GM21737 (cell line): ENCODE measurements around the gene ST8SIA3.

Source experiments
- ATAC-seq: cut with Tn5 transposase; IDR thresholded peaks from one replicate; pipeline ENCODE4 v1.9.1; 2021; ENCODE audit warnings: mild to moderate bottlenecking, moderate library complexity; ENCODE audit not compliant: unreplicated experiment

The ST8SIA3 gene, protein sequence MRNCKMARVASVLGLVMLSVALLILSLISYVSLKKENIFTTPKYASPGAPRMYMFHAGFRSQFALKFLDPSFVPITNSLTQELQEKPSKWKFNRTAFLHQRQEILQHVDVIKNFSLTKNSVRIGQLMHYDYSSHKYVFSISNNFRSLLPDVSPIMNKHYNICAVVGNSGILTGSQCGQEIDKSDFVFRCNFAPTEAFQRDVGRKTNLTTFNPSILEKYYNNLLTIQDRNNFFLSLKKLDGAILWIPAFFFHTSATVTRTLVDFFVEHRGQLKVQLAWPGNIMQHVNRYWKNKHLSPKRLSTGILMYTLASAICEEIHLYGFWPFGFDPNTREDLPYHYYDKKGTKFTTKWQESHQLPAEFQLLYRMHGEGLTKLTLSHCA

DNA sequence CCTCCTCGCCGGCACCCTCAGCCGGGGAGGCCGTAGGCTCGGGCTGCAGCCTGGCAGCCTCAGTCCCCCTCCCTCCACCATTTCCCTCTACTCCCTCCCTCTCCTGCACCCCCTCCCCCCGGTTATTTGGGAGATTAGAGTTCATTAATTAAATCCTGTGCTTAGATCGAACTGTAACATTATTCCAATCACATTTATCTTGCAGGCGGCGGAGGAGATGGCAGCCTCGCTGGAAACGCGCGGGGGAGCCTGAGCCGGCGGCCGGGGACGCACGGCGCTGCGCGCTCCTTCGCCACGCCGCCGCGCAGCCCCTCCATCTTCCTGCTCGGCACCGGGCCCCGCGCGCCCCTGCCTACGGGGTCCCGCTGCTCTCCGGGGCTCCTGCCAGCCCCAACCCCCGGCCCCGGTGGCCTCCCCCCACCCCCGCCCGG is at the start of gene ST8SIA3:
Gene ST8SIA3 (plus strand): TSS at position 287 of the 431 bp plus-strand sequence. CDS start 290 bp downstream, outside the sequence.
- ATAC-seq = no peak

DNA sequence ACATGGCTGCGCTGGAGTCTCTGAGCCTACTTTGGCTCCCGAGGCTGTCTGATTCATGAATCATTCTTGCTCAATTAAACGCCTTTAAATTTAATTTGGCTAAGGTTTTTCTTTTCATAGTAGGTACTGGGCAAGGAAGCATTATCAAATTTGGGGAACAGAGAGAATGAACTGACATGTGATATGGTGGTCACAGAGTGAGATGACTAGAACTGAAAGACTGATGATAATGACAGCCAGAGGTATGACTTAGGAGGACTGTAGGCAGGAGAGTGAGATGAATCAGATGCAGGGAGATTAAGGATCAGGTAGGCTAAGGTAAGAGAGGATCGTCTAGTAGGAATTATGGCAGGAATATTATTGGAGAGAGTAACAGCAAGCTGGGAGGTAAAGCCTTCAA is 40.9 kb upstream of the ST8SIA3 start:
- ATAC-seq = no peak

DNA sequence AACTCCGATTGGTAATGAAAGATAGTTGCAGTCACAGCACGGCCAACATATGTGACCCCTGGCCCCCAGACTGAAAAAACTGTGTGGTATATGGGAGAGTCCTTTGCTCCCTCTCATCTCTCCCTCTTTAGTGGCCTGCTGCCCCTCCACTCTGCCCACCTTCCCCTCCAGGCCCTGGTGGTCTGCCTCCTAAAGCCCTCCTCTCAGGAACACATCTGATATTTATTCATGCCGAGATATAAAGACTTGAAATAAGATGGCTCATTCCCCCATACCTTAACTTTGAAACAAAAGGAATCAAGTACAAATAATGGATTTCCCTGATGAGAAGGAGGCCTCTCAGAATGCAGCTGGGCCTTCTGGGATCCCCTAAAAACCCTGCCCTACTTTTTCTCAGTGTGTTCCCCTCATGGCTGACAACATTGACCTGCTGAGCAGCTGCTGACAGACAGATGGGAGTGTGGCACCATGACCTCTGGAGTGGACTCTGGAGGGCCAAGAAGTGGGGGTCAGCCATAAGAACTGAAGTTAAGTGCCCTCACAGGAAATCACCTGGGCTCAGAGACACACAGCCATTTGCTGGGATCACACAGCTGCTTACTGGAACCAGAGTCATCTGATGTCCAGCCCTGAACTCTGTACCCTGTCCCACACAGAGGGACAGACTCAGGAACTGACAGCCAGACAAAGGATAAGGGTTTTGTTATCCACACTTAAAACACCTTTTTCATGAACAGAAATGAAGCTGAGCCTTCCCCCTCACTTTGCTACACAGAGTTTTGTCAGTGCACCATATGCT is 39.8 kb upstream of the ST8SIA3 start:
- ATAC-seq = no peak

DNA sequence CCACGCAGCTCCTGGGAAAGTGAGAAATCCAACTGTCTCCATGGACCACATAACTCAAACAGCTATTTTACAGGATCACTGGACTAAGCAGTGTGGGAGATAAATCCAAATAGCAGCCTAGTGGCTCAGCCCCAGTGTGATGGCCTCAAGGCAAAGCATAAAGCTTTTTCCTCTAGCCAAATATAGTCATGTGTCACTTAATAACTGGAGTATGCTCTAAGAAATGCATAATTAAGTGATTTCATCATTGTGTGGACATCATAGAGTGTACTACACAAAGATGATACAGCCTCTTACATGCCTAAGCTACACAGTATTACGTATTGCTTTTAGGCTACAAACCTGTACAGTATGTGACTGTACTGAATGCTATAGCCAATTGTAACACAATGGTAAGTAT is 31.8 kb upstream of the ST8SIA3 start:
- ATAC-seq = no peak

DNA sequence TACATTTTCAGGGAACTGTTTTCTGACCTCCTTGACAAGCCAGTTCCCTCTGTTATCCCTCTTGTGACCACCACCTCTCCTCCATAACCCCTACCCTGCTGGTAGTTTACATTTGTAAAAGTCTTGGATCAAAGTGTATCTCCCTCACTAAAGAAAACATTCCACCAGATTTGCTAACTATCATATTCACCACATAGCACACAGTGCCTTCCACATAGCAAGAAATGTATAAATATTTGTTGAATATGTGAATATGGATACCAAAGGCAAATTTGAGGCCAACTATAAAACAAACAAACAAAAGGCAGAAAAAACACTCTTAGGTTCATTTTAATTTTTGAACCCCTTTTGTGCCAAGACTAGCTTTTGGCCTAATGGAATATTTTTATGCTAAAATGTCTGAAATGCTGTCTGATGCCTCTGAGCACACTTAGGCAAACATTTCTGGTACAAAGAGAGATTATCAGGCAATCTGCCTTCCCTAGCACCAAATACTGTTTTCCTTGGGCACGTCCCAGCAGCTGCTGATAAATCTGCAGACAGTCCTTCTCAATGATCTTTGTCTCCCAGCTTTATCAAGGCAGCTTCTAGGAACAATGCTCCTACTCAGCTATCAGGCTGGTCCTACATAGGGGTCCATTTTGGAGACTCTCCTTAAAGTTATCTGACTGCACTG is 26.7 kb upstream of the ST8SIA3 start:
- no peak for ATAC-seq

DNA sequence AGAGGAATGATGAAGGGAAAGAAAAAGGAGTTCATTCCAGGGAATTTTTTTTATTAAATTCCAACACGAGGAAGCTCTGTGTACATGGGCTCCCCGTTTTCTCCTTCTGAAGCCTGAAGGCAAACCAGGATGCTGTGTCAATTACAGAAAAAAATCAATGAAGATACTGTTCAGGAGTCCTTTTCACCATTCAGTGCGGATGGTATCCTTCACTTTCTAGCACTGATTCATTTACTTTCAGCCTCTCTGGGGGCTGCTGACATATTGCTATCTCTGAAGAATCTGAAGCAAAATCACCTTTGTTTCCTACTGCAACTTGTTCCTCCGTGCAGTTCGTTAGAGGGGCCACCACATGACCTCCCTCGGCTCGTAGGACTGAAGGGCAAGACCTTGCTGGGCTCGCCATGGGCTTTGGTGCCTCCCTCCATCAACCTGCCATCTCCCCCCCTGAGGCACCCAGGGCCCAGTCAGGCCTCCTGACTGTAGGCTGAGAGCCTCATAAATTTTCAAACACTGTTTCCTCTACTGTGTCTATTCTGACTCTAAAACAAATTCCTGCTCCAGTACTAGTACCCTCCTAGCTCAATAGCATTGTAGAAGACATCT is 25.5 kb upstream of the ST8SIA3 start:
- ATAC-seq = no peak

DNA sequence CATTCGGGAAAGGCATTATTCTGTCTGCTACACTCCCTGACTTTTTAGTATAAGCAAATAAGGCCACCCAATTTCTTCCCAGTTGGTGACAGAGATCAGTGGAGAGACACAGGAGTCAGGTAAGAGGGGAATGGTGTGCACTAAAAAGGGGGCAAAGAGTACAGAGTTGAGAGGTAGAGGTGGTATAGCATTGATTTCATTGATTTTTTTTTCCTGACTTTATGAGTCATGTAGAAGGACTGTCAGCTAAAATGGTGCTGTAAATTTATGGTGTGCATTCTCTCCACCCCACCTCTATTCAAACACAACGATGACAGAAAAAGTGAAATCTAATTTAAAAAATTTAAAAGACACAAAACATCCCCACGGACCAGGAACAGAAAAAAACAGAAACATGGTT is 23.7 kb upstream of the ST8SIA3 start:
- no peak for ATAC-seq

DNA sequence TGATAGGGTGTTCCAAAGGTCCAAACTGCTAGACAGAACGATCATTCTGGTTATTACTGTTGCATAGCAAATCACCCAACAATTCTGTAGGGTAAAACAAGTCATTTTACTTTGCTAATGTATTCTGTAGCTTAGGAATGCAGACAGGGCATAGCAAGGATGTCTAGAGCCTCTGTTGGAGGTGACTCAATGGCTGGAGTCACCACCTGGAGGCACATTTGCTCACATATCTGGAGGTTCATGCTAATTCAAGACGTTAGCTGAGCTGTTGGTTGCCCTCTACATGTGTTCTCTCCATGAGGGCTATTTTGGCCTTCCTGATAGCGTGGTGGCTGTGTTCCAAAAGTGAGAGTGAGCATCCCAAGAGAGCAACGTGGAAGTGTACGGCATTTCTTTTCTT is 22.5 kb upstream of the ST8SIA3 start:
- ATAC-seq = no peak

DNA sequence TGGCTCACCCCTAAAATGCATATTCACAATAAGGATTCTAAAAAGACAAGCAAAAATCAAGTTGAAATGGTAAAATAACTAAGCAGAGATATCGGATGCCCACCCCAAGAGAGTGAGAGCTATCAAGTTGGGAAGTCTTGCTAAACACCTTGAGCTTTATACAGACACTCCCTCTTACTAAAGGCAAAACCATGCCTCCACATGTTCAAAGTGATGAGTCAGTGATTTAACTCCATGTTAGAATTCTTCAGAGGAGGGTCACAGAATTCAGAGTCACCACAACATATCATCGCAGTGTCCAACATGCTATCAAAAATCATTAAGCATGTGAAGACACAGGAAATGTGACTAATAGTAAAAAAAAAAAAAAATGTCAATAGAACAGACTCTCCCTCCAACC is 20.6 kb upstream of the ST8SIA3 start:
- ATAC-seq = no peak

DNA sequence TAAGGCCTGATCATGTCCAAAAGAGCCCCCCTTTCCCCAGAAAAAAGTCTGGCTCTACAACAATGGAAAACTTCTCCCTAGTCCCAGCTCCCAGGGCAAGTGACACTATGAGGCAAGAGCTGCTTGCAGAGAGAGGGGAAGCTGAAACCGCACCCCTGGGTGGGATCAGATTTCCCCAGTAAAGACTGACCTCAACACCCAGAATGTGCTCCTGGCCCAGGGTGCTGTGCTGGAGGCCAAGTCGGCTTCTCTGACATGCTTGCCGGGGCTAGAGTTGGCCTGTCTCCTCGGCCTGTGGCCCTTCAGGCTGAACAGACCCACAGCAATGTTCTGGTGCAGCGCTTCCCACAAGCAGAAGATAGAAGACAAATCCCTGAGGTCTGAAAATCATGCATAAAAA is 18.4 kb upstream of the ST8SIA3 start:
- no peak for ATAC-seq

DNA sequence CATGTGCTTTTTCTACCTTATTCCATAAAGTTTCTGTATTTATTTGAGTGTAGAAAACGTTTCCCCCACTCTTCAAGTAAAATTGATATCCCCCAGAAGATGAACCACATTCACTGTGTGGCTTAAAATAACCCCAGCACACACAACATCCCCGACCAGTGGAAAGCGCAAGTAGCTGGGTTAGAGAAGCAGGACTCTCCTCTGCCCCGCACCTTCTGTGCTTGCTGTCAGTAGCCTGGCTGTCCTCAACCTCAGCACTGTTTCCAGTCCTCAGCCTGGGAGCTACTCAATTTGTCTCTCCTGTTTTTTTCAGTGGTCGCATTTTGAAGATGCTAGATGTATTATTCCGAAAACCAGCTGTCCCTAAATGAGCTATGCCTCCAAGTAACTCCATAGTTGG is 18.0 kb upstream of the ST8SIA3 start:
- no peak for ATAC-seq

DNA sequence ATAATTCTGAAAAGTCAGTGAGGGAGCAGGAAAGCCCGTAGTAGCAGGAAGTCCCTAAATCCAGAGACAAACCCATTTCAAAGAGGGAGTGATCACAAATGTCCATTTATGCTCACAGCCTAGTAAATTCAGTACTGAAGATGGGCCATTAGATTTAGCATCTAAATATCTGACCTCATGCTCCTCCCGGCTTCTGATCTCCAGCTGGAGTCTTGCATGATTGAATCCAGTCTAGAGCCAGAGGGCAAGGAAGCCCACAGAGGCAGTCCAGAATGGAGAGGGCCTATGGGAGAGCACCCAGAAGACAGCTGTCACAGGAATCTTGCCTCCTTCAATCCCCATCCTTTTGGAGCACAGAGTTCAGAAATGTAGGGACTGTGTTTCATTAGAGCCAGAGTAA is 16.0 kb upstream of the ST8SIA3 start:
- ATAC-seq = no peak

DNA sequence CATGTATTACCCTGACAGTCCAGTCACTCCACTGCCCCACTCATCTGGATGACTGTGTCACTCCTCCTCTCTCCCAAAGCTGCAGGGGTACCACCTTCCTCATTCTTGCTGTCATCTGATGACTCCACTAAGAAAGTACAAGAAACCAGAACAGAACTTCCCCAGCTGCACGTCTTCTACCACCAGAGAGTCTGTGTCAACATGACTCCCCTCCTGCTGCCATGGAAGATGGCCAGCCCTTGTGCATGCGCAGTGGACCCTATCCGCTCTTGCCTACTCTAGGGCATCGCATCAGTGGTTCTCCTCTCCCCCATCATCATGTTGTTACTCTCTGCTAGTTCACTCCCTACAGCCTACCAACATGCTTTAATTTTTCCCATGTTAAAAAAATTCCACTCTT is 14.5 kb upstream of the ST8SIA3 start:
- no peak for ATAC-seq

DNA sequence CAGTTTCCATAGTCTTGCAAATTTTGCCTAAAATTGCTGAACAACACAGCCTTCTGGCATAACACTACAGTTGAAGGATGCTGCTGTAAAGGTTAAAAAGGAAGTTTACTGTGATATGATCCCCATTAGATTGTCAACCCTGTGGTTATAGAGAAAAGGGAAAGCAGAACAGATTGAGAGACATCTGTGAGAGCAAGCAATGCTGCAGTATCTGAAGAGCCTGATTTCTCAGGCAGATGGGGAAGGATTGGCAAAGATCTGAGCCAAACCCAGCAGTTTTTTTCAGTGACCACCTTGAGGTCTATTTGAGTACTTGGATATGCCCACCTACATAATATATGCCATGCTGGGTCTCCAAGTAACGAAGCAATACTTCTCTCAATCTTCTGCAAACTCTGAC is 8.5 kb upstream of the ST8SIA3 start:
- no peak for ATAC-seq

DNA sequence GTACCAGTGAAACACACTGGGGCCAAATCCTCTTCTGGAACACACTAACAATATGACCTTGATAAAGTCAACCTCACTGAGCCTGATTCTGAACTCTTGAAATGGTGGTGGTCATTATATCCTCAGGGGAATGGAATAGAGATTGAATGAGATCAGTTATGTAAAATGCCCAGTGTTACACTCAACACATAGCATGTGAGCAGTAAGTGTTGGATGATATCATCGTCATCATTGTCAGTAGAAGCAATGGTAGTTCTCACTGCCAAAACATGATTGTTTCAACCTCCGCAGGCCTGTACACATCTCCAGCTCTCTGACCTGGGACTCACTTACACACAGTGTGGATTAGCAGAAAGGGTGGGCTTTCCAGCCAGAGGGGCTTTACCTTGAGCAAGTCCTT is 5.5 kb upstream of the ST8SIA3 start:
- no peak for ATAC-seq

DNA sequence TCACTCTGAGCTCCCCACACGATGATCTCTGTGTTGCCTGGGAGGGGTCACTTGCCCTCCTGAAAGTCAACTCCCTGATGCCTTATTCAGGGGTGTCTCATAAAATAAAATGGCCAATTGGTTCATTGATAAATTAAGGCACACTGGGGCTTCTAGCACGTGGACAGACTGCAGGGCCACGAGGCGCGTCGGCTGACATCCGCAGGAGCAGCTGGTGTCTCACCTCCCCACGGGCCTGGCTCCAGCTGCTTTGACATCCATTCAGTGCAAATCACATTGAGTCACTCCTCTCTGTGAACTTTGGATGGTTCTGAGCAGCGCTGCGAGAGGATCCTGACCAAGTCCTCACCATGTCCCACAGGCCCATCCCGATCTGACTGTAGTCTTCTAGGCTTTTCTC is 4.6 kb upstream of the ST8SIA3 start:
- no peak for ATAC-seq

DNA sequence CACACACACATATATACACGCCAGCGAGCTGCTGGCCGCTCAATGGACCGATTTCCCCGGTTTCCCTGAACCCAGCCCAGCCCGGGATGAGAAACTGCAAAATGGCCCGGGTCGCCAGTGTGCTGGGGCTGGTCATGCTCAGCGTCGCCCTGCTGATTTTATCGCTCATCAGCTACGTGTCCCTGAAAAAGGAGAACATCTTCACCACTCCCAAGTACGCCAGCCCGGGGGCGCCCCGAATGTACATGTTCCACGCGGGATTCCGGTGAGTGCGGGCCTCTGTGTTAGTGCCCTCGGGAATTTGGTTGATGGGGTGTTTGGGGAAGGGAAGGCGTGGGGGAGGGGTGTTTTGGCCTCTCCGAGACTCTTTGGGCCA is 392 bp downstream of the ST8SIA3 start:
- no peak for ATAC-seq

DNA sequence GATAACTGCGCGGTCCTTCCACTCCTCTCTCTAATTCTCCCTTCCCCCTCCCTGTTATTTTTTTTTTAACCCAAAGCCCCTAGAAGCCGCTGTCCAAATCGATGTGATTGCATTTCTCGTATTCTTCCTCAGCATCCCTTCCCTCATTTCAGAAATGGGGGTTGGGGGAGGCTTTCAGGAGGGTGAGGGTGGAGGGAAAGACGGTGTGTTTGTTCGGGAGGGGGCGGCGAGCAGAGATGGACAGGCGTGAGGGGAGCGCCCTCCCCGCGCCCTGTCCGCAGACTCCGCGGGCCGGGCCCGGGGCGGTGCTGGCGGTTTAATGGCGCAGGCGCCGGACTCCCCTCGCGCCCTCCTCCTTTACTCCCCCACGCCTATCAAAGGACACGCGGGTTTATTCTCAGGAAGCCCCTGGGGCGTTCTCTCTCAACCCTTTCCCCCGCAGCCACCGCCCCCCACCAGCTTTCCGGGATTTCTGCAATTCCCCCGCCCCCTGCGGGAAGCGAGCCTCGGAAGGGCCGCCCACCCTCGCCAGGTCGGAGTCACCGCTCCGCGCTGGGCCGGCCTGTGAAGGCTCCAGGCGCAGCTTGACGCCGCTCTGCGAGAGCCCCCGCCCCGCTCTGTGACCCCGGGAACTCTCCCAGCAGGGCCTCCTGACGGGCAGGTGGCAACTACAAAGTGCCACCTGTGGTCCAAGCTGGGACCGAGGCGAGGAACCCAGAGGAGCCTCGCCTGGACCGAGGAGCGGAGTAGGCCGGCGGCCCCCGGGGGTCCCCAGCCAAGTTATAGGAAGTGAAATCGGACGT is 981 bp downstream of the ST8SIA3 start:
- ATAC-seq = no peak

DNA sequence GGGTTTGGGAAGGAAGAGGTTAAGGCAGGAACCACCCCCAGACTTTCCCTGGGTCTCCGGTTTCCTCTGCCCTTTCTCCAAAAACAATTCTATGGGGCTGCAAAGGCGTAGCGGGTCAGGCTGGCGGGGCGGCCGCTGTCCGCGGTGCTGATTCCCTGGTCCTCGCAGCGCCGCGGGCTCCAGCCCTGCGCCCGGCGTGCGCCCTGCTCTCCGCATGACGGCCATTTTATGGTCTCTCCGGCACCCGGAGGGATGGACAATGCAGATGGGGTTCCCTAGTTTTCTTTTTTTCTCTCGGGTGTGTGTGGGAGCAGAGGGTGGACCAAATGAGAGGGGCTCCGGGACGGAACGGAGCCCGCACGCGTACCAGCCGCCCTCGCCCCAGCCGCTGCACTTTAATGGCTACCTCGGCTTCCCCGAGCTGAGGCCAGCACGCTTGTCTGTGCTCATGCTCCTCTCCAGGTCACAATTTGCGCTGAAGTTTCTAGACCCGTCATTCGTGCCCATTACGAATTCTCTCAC is 1.6 kb downstream of the ST8SIA3 start:
- ATAC-seq = no peak

DNA sequence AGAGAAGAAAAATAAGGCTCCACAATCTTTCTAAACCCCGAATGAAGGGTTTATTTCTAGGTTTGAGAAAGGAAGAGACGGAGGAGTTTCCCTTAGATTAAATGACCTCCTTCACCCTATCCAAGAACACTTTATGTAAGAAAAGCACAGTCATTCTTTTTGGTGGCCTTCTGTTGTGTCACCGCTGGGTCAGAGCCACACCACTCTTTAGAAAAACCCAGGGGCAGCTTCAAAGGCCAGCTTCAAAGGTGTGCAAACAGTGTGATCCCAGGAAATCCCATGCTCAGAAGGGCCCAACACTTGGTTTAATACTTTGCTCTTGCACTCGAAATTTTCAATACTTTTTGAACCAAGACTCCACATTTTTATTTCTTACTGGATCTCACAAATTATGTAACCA is 7.1 kb downstream of the ST8SIA3 start:
- ATAC-seq = no peak
